HK-2 (cell line): Measurements from ENCODE around the gene ZNF609.

Experiments used
- DNase-seq: peaks from one replicate; pipeline ENCODE4 v3.0.0-alpha.2; 2018; ENCODE audit not compliant: unreplicated experiment

ZNF609 gene

GRCh38 chr15:64653757-64654156 lies 193.4 kb downstream of the ZNF609 start:
- DNase-seq = no peak

- DNase-seq = no peak
Measured at GRCh38 chr15:64656508-64656907, 196.1 kb downstream of the ZNF609 start.

GRCh38 chr15:64665179-64665578 lies 204.8 kb downstream of the ZNF609 start:
- DNase-seq = no peak

- no peak for DNase-seq
Measured at GRCh38 chr15:64667736-64668161, 207.4 kb downstream of the ZNF609 start.

GRCh38 chr15:64673866-64674265 lies 213.5 kb downstream of the ZNF609 start:
- DNase-seq = no peak

GRCh38 chr15:64678126-64678819 lies 217.9 kb downstream of the ZNF609 start:
- DNase-seq = no peak

- no peak for DNase-seq
Measured at GRCh38 chr15:64680097-64680496, 219.7 kb downstream of the ZNF609 start.

- peak; percentile 24 for DNase-seq
Measured at GRCh38 chr15:64681424-64682024, 221.1 kb downstream of the ZNF609 start.

GRCh38 chr15:64682255-64682654 lies 221.9 kb downstream of the ZNF609 start:
- DNase-seq = no peak

- no peak for DNase-seq
Measured at GRCh38 chr15:64683378-64683777, 223.0 kb downstream of the ZNF609 start.

- no peak for DNase-seq
Measured at GRCh38 chr15:64685230-64685888, 225.0 kb downstream of the ZNF609 start.

GRCh38 chr15:64686130-64686735 lies 225.9 kb downstream of the ZNF609 start:
- DNase-seq = no peak

- DNase-seq = no peak
Measured at GRCh38 chr15:64687172-64687571, 226.8 kb downstream of the ZNF609 start.

- no peak for DNase-seq
Measured at GRCh38 chr15:64687688-64688087, 227.3 kb downstream of the ZNF609 start.

- no peak for DNase-seq
Measured at GRCh38 chr15:64688770-64689169, 228.4 kb downstream of the ZNF609 start.

GRCh38 chr15:64690008-64690407 lies 229.6 kb downstream of the ZNF609 start:
- no peak for DNase-seq

GRCh38 chr15:64690578-64691296 lies 230.4 kb downstream of the ZNF609 start:
- no peak for DNase-seq

GRCh38 chr15:64691896-64692565 lies 231.7 kb downstream of the ZNF609 start:
- no peak for DNase-seq

GRCh38 chr15:64693134-64693533 lies 232.8 kb downstream of the ZNF609 start:
- DNase-seq = no peak

GRCh38 chr15:64694816-64695215 lies 234.4 kb downstream of the ZNF609 start:
- no peak for DNase-seq

- DNase-seq = no peak
Measured at GRCh38 chr15:64695561-64695992, 235.2 kb downstream of the ZNF609 start.
